GM12892 (cell line): ENCODE measurements around the gene KCNMB2.
"Not testable (repeated sequence)": the region's sequence is repeated elsewhere in the genome, so short reads cannot be mapped to it uniquely, and the experiment has no call there.

Experiments
- POLR2AphosphoS5 ChIP-seq: IDR thresholded peaks from 2 replicates; pipeline ENCODE4 v1.6.1; 2011; ENCODE audit warnings: low read depth, low read length, control low read depth
- TAF1 ChIP-seq: IDR thresholded peaks from 2 replicates; pipeline ENCODE4 v1.6.1; 2011; ENCODE audit warnings: low read depth, mild to moderate bottlenecking, control low read depth, low read length, borderline replicate concordance

DNA sequence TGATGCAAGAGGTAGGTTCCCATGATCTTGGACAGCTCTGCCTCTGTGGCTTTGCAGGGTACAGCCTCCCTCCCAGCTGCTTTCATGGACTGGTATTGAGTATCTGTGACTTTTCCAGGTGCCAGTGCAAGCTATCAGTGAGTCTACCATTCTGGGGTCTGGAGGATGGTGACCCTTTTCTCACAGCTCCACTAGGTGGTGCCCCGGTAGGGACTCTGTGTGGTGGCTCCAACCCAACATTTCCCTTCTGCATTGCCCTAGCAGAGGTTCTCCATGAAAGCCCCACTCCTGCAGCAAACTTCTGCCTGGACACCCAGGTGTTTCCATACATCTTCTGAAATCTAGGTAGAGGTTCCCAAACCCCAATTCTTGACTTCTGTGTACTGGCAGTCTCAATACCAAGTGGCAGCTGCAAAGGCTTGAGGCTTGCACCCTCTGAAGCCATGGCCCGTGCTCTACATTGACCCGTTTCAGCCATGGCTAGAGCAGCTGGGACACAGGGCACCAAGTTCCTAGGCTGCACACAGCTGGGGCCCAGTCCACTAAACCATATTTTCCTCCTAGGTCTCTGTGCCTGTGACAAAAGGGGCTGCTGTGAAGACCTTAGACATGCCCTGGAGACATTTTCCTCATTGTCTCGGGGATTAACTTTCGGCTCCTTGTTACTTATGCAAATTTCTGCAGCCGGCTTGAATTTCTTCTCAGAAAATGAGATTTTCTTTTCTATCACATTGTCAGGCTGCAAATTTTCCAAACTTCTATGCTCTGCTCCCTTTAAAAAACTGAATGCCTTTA is 209.8 kb downstream of the KCNMB2 start:
- TF ChIP-seq POLR2AphosphoS5, TAF1: not testable (repeated sequence)
